NCI-H2107 (cell line): ENCODE measurements around the gene DRD1.
"Not testable (repeated sequence)": the region's sequence is repeated elsewhere in the genome, so short reads cannot be mapped to it uniquely, and the experiment has no call there.

Experiments used
- DNase-seq: peaks from one replicate; lab custom pipeline; 2025; lab: John Stamatoyannopoulos, UW

DRD1 gene

DNA sequence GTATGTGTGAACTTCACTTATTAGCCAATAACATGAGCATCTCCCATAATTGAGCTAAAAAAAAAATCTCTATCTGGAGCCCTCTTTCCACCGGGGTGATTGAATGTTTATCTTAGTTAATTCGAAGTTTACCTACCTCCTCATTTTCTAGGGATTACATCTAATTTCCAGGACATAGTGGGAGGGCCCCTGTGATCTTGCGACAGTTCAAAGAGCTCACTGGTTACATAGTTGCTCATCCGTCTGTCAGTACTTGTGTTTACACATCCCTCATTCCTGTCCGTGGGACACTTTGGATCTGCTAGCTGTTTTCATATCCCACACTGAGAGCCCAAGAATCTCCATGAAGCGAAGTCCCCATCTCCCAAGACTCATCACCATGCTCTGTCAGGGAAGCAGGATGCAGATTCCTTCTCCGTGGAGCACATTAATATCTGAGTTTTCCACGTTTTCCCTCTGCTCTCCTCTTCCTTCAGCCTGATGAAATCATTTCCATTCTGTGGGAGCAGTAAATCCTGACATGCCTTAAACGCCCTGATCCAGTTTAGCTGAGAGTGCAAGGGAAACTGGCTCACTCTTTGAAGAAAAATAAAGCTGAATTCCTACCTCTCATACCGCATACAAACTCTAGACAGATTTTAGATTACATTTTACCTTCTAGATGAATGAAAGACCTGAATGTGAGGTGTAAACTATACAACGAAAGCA is 24.2 kb upstream of the DRD1 start:
- DNase-seq = no peak

DNA sequence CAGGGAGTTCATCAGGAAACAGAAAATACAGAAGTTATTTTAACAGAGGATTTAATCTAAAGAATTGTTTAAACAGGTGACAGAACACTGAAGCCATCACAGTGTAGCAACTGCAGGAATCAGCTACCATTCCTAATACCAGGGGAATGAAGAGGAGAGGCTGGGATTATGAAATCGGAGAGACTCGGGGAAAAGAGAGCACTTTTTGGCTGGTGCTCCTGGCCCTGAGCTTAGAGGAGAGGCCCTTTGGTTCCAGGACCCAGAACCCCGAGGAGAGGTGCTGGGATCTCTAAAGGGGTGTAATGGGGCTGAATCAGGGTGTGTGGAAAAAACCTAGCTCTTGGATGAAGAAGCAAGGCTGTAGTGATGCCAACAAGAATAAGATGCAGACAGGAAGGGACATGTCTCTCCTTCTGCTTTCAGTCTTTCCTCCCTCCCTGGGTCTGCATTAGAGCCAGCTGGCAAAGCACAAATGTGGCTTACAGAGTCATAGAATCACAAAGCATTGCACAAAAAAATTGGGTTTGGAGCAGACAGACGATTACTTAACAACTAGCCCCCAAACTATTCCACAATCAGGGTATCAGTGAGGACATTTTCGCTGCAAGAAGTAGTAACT is 22.8 kb upstream of the DRD1 start:
- no peak for DNase-seq

DNA sequence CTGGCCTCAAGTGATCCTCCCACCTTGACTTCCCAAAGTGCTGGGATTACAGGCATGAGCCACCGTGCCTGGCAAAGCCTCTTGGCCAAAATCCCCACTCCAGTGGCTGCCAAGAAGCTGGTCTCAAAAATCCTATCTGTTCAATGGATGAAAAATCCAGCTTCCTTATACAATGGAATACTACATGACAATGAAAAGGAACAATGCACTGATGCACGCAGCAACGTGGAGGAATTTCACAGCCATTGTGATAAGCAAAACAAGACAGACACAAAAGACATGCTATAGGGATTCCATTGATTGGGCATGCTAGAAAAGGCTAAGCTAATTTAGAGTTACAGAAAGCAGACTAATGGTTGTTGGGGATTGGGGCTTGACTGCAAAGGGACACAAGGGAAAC is 21.3 kb upstream of the DRD1 start:
- DNase-seq = no peak

DNA sequence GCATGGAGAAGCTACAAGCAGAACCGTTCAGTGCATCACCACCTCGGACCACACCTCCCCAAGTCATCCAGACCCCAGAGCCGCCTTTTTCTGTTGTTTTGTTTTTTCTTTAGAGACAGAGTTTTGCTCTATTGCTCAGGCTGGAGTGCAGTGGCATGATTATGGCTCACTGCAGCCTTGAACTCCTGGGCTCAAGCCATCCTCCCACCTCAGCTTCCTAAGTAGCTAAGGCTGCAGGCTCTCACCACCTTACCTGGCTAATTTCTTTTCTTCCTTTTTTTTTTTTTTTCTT is 20.9 kb upstream of the DRD1 start:
- DNase-seq = no peak

DNA sequence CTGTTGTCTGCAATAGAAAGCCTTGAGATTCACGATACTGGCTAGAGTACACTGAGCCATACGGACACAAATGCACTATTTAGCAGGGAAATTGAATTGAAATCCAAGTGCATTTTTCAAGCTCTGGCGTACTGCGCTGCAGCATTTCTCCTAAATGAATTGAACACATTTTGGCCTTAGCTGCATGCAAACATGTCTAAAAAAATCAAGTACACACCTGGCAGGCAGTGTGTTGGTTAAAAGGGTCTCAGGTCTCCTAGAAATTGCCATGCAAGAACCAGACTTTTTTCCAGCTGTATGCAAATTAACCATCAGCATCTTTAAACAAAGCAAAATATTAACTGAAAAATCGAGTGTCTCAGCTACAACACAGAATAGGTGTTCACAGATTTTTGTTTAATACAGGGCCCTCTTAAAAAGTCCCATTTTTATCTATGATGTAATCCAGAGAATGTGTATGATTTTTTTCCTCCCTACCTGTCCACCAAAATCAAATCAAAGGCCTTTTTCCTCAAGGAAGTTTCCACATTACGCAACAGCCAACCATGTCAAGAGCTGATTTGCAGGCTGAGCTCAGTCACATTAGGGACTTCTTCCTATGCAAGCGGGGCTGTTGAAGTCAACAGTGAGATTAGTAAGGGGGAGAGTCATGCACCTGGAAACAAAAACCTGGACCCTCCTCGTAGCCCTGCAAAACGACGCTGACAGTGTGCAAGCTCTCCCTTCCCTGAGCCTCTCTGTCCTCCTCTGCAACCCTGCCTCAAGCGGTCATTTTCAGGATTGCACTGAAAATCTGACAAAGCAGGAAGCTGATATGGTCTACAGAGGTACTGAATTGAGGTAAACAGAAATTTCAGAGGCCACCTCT is 20.3 kb upstream of the DRD1 start:
- DNase-seq = peak; percentile 6

DNA sequence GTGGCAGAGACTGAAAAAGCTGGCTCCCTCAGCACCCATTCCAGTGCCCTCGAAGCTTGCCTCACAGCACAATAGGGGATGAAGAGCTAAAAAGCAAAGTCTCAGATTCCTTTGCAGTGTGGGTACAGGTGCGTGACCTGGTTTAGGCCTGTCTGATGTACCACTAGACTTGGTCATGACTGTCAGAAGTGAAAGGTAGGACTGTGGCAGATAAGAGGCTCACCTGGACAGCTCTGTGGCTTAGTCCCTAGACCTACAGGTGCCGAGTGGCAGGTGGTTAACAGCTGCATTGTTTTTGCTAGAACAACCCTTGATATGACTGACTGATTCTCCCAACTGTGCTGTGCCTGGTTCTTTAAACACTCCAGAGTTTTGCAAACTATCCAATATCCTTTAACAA is 19.7 kb upstream of the DRD1 start:
- DNase-seq = peak; percentile 3

DNA sequence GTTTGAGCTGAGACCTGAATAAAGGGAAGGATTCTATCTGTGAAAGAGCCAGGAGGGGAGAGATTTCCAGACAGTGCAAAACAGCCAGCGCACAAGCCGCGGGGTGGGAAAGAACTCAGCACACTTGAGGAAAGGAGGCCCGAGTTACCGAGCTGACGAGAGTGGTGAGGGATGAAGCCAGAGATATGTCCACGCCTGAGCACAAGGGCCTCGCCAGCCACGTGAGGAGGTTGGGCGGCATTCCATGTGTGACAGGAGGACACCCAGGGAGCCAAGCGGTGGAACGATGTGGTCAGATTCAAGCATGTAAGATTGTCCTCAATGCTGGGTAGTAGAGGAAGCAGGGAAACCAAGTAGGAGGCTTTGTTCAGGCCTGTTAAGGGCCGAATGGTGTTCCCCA is 17.4 kb upstream of the DRD1 start:
- DNase-seq = no peak

DNA sequence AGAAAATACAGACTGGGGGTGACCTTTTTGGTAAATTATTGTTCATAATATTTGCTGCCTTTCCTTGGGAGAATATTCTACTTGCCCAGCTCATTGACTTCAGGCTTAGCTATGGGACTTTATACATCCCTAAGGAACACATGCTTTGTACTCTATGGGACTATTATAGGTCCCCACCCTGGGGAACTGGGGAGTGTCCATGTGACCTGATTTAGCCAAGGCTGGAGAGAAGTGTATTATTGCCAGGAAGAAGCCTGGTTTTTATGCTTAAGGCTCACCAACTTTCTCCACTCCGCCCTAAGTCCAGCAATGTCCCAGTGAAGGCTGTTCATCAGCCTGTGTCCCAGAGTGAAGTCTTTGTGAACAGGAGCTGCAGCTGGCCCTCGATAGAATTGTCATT is 16.6 kb upstream of the DRD1 start:
- DNase-seq = no peak

DNA sequence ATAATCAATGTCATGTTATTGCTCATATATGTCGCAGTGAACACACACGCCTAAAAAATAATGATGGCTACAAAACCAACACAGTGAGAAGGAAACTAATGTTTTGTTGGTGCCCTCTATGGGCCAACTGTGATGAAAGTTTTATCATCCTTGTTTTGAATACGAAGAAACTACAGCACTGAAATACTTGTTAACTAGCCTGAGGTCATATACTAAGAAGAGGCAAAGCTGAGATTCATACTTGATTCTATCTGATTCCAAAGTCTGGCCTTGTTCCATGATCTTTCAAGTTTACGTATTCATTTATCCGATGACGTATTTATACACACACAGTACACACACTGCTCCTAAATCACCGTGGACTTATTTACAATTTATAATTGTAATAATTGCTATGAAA is 16.1 kb upstream of the DRD1 start:
- no peak for DNase-seq

DNA sequence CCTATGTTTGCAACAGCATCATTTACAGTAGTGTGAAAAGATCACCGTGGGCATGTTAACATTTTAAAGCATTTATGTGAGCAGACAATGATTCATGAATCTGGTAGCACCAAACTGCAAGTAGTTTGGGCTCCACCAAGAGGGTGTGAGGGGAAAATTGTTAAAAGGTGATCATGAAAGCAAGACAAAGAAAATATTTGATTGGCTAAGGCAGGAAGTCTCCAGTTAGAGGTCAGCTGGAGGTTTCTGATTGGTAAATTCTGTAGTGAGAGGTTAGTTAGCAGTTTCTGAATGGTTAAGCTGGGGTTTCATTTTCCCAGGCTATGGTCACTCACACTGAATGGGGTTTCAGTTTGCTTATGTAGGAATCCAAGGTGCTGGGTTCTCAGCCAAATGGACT is 13.5 kb upstream of the DRD1 start:
- DNase-seq = no peak

DNA sequence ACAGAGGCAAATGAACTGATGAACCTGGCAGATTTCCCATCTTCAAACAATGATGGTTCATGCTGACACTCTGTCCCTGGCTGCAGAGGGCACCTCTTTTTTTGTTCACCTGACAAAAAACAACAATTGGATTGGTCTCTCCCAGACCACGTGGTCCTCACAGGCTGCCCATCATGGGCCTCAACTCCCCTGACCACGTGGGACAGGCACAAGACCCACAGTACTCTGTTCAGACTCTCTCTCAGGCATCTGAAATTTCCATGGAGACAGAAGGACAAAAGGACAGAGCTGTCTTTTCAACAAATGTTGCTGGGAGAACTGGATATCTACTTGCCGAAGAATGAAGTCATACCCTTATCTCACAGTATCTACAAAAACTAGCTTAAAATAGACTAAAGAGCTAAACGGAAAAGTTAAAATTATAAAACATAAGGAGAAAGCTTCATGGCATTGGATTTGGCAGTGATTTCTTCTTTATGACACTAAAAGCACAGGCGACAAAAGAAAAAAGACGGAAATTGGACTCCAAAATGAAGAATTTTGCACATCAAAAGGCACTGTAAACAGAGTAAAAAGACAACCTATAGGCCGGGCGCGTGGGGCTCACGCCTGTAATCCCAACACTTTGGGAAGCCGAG is 12.2 kb upstream of the DRD1 start:
- no peak for DNase-seq

DNA sequence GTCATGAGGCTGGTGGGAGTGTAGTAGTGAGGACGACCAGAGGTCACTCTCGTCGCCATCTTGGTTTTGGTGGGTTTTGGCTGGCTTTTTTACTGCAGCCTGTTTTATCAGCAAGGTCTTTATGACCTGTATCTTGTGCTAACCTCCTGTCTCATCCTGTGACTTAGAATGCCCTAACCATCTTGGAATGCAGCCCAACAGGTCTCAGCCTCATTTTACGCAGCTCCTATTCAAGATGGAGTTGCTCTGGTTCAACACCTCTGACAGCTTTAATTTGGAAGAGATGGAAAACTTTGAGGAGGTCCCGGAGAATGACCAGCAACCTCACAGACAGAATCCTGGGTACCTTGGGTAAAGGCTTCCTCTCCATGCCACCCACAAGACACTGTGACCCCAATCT is 10.4 kb upstream of the DRD1 start:
- DNase-seq = not testable (repeated sequence)

DNA sequence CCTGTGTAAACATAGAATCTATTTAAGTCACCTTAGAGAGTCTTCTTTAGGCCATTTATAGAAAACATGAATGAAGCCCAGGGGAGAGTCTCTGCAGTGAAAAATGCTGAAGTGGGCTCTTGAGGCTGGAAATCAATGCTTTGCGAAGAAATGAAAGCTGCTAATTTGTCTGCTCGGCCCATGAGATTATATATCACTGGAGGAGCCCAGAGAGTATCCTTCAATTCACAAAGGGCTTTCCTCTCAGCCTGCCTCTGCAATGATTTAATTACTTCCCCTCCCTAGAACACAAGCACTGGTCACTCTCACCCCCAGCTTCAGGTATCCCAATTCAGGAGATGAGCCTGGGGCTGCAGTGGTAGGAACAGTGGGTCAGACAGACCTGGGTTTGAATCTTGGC is 8.2 kb upstream of the DRD1 start:
- no peak for DNase-seq

DNA sequence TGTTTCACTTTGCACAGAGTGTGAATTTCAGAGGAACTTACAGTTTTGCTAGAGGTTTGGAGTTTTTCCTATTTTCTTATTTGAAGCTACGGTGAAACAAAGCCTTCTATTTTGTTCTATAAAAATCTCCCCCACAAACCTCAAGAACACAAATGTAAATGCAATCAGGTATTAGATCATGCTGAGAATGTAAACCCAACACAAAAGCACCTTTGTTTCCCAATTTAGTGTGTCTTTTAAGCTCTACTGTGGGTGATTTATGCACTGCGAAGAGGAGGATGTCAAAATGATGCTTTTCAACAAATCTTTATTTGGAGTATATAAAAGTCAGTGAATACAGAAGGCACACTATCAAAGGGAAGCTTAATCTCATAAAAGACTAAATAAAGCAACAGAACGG is 4.3 kb upstream of the DRD1 start:
- no peak for DNase-seq

DNA sequence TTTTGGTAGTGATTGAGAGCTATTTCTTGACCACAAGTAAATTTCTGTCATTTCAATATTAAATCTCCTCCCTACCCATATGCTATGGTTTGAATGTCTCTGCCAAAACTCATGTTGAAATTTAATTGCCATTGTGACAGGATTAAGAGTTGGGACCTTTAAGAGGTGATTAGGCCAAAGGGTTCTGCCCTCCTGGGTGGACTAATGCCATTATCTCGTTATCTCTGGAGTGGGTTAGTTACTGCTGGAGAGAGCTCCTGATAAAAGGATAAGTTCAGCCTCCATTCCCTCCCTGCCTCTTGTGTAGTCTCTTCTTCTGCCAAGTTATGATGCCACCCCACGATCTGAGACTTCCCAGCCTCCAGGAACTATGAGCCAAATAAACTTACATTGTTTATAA is 3.6 kb upstream of the DRD1 start:
- DNase-seq = no peak

DNA sequence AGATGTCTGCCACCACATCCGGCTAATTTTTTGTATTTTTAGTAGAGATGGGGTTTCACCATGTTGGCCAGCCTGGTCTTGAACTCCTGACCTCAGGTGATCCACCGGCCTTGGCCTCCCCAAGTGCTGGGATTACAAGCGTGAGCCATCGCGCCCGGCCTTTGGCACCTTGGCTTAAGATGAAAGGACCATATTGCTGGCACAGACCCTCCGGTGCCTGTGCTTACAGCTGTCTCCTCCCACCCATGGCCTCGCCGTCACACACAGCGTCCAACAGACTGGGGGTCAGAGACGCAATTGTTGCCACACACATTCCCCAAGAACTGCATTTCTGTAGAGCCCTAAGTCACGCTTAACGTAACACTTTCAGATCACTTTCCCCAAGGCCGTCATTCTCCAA is 2.4 kb upstream of the DRD1 start:
- DNase-seq = not testable (repeated sequence)

DNA sequence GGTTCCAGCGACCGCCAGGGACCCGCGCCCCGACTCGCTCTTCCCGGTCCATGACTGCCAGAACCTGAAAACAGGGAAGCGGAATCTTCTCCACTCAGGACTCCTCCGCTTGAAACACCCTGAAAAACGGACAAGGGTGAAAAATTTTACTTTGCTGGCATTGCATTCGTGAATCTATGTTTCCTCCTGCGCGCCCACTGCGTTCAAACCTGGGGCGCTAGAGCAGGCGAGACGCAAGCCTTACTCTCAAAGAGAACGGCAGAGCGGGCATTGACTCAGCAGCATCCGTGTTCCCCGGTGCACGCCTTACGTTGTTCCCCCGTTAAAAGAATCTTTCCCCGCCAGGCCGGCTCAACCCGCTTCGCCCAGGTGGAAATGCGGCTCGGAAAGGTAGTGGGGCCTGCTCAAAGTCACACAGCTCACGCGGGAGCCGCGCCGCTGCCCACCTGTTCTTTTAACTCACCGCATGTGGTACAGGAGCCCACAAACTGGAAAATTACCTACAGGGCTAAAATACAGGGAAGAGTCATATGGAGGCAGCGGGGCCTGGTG is 999 bp upstream of the DRD1 start:
- DNase-seq = no peak

DNA sequence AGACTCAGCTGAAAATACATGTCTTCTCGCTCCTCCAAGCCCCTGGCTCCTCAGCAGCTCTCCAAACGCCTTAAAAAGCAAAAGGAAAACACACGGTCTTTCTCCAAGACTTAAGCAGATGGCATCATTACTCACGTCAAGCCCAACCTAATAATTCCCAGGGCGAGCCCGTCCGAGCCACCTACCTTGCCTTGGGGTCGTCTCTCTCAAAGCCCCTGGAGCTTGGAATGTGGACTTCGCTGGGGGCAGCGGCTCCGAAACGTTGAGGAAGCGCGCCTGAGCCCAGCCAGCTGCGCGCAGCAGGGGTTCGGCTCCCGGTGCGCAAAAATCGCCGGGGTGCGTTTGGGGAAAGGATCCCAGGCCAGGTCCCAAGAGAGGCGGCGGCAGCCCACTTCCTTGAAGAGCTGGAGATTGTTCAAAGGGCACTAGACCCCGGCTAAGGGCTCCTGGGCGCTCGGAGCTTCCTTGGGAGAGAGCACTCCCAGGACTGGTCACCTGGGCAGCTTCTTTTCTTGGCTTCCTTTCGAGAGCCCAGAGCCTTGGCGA is 395 bp downstream of the DRD1 start:
- no peak for DNase-seq

DNA sequence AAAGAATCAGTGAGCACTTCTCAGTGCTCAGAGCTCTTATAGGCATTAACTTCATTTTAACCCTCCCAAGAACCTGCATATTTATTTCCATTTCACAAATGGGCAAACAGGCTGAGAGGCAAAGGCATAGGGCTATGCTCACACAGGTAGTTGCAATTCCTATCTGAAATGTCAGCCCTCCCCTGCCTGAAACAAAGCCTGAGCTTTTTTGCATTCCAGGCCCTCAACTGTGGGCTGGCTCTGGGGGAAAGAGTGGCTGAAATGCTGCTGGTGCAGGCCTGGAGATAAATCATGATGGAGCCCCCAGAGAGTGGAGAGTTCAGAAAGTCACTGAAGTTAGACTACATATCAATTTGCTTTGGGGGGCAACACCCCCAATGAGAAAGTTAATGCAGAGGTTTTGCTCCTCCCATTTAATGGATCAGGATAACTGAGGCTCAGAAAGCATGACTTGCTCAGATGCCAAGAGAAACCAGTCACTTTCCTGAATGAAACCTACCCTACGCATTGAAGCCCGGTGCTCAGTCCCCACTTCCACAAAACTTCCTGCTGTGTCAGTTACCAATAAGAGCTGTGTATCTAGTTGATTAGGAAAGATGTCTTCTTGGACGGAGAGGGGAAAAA is 5.6 kb downstream of the DRD1 start:
- no peak for DNase-seq

DNA sequence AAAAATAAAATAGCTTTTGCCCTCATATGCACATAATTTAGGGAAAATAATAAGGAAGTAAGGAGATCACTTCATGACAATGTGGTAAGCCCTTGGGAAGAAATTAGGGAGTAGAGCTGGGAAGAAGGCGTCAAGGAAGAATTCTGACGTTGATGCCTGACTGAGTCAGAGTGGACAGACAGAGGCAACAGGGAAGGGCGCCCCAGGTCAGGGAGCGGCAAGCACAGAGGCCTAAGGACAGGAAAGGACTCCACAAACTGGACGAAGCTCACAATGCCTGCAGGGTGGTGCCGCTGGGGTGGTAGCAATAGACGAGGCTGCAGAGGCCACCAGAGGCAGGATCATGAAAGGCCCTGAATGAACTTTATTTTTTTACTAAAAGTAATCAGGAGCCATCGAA is 7.6 kb downstream of the DRD1 start:
- no peak for DNase-seq

DNA sequence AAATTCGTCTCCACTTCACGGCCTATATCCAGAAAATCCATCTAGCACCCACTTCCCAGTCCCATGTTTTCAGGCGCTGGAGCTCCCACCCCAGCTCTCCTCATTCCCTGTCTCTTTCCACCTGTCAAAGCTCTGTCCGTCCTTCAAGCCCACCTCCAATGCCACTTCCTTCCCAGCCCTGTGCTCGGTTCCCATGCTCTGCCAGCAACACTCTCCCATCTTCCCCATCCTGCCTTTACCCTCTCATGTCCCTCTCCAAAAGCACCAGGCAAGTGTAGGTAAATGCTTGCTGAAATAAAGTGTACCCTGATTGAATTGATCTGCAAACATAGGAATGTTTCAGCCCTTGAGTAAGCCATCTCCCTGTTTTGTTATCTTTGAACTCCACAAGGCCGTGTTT is 9.2 kb downstream of the DRD1 start:
- no peak for DNase-seq

DNA sequence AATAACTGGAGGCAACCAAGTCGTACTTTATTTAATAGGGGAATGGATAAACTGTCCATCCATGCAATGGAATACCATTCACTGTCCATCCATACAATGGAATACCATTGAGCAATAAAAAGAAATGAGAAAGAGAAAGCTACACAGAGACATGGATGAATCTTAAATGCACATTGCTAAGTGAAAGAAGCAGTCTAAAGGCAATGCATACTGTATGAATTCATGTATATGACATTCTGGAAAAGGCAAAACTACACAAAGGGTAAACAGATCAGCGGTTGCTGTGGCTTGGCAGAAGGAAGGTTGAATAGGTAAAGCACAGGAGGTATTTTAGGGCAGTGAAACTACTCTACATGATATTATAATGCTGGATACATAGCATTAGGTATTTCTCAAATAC is 16.2 kb downstream of the DRD1 start:
- DNase-seq = no peak
